ENCODE results near the gene LRCH4. TPM values are rescaled to one million over a fixed set of nuclear protein-coding genes. Genes with fewer than 3 reads are reported as not detected.
"Not testable (repeated sequence)": the region's sequence is repeated elsewhere in the genome, so short reads cannot be mapped to it uniquely, and the experiment has no call there.

The LRCH4 gene
- total RNA-seq, 1 donor, result 21.3 TPM

DNA sequence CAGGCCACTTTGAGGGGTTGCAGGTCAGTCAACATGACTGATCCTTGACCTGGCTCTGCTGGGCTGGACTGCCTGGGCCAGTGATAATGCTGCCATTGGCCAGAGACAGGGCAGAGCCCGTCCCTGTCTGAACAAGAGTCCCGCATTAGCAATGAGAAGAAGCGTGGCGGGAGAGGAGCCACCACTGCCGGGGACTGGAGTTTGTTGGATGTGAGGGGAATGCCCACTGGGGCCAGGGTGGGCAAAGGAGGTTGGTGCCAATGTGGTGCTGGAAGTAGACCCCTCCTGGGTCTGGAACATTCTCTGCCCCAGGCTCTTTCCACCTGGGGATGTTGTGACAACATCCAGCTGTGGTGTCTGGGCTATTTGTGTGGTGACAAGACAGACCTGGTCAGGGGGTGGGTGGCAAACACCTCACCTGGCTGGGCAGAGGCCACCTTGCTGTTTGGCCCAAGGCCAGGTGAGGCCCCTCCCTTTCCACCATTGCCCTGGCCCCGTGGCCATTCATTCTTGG lies 19.9 kb downstream of the LRCH4 start:
- DNase-seq (ENCODE audit: low read depth), result no peak
- TF ChIP-seq, protein P1, sequence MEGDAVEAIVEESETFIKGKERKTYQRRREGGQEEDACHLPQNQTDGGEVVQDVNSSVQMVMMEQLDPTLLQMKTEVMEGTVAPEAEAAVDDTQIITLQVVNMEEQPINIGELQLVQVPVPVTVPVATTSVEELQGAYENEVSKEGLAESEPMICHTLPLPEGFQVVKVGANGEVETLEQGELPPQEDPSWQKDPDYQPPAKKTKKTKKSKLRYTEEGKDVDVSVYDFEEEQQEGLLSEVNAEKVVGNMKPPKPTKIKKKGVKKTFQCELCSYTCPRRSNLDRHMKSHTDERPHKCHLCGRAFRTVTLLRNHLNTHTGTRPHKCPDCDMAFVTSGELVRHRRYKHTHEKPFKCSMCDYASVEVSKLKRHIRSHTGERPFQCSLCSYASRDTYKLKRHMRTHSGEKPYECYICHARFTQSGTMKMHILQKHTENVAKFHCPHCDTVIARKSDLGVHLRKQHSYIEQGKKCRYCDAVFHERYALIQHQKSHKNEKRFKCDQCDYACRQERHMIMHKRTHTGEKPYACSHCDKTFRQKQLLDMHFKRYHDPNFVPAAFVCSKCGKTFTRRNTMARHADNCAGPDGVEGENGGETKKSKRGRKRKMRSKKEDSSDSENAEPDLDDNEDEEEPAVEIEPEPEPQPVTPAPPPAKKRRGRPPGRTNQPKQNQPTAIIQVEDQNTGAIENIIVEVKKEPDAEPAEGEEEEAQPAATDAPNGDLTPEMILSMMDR (IDR thresholded peaks at IDR 0.05; ENCODE audit: insufficient read depth, low read length), result no peak
- H3K4me3 ChIP-seq (ENCODE audit: low read depth, low read length), result no peak overlapping the region

DNA sequence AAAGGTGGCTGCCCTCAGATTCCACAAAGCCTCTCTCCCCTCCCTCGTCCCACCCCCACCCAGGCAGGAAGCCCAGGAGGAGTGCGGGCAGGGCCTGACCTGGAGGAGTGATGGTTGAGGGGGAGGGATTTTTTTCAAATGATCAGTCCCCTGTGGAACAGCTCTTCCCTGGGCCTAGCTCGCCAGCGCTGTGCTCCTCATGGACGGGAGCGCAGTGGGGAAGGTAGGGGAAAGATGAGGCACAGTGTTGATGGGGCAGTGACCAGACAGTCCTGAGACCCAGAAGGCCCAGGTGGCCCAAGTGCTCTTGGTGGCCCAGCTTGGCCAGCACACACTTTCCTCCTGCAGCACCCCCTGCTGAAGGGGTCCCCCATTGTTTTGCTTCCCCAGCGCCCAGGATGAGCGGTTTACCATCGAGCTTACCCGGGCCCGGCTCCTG lies 20.8 kb downstream of the LRCH4 start:
- H3K4me3 ChIP-seq (ENCODE audit: low read depth, low read length), result no peak overlapping the region
- DNase-seq (ENCODE audit: low read depth), result no peak
- TF ChIP-seq, protein P1 (IDR thresholded peaks at IDR 0.05; ENCODE audit: insufficient read depth, low read length), result no peak

DNA sequence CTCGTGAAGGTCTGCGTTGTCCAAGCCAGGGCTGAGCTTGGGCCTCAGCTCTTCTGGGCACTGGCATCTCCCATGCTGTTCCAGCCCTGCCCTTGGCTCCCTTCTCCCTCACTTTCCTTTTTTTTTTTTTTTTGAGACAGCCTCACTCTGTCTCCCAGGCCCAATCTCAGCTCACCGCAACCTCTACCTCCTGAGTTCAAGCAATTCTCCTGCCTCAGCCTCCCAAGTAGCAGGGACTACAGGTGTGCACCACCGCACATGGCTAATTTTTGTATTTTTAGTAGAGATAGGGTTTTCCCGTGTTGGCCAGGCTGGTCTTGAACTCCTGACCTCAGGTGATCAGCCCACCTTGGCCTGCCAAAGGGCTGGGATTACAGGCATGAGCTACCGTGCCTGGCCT lies 21.5 kb downstream of the LRCH4 start:
- H3K4me3 ChIP-seq (ENCODE audit: low read depth, low read length); DNase-seq (ENCODE audit: low read depth): not testable (repeated sequence)

DNA sequence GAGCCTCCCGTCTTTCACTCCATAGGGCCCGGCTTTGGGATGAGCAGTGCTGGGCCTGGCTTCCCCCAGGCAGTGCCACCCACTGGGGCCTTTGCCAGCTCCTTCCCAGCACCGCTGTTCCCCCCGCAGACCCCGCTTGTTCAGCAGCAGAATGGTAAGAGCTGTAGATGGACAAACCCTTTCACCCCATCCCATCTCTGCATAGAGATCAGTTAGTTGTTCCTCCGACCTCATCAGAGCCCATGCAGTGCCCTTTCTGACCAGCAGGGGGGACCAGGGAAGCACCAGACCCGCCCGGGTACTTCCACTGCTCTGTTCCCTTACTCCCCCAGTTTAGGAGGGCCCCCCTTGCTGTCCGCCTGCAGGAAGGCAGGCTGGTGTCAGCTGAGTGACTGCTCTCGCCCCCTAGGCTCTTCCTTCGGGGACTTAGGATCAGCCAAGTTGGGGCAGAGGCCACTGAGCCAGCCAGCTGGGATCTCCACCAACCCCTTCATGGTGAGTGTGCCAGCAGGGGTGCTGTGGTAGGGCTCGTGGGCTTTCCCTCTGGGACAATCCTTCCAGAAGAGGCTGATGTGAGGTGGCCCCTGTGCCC lies 22.0 kb downstream of the LRCH4 start:
- no peak overlapping the region for H3K4me3 ChIP-seq (ENCODE audit: low read depth, low read length)
- peak; percentile 73 for DNase-seq (ENCODE audit: low read depth)
- TF ChIP-seq, protein P1 (IDR thresholded peaks at IDR 0.05; ENCODE audit: insufficient read depth, low read length), result peak; percentile 99

DNA sequence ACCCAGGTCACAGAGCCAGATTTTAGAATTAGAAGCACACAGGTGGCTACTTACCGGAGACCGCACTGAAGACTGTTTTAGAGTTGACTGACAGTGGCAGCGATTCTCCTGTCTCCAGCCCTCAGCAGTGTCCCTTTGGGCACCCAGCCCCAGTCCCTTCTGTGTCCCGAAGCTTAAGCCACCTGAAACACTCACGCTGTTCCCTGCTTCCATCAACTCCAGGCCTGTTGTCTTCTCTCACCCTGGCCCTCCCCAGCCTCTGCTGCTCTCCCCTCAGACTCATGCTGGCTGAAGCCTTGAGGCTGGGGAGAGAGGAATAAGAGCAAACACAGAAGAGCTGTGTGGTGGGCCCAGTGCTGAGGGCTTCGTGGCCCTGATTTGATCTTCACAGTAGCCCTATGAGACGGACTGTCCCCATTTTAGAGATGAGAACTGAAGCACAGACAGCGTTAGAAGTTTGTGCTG lies 22.8 kb downstream of the LRCH4 start:
- DNase-seq (ENCODE audit: low read depth), result no peak
- no peak overlapping the region for H3K4me3 ChIP-seq (ENCODE audit: low read depth, low read length)
- TF ChIP-seq, protein P1 (IDR thresholded peaks at IDR 0.05; ENCODE audit: insufficient read depth, low read length), result no peak

DNA sequence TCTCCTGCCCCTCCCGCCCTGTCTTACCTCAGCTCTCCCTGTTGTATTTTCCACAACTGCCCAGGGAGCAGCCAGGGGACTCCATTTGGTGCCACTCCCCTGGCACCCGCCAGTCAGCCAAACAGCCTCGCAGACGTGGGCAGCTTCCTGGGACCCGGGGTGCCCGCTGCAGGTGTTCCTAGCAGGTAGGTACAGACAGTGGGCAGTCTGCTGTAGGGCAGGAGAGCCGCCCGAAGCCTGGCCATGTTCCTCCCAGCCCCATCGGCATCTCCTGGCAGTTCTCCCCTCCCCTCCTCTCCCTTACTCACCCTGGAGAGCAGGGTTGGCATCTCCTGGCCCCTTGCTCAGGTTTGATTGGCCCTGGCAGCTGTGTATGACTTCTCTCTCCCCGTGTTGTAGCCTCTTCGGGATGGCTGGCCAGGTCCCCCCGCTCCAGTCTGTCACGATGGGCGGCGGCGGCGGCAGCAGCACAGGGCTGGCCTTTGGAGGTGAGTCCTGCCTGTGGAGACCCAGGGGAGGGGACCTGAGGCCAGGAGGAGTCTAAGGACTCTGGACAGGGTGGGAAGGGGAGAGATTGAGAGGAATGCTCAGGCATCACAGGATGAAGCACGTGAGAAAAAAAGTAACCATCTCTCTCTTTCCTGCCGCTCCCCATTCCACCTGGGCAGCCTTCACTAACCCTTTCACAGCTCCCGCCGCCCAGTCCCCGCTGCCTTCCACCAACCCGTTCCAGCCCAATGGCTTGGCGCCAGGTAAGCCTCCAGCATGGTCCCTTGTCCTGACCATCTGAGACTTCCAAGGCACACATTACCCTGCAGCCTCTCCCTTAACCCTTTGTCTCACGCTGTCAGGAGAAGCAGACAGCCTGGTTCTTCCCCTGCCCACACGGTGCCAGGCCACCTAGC lies 23.5 kb downstream of the LRCH4 start:
- TF ChIP-seq, protein P1 (IDR thresholded peaks at IDR 0.05; ENCODE audit: insufficient read depth, low read length), result no peak
- no peak overlapping the region for H3K4me3 ChIP-seq (ENCODE audit: low read depth, low read length)
- no peak for DNase-seq (ENCODE audit: low read depth)

Data from fibroblast of the aortic adventitia (primary cell).